ENCODE results near the gene DNMT1.

DNMT1 gene

DNA sequence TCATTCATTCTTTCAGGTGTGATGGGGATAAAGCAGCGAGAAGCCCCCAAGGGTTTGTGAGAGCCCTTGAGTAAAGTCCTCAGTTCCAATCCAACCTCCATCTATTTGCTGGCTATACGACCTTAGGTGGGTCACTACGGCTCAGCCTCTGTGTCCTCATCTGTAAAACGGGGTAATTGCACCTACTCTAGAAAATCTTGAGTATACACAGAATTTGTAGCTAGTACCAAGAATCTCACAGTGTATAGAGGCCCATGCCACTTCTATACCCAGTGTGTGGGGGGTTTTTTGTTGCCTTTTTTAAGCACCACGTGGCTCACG, 406 bp upstream of the DNMT1 start:
- TF ChIP-seq ZNF70 (CRISPR knock-in tag; IDR thresholded peaks at IDR 0.05) (no peak), ESRRG (CRISPR knock-in tag; IDR thresholded peaks at IDR 0.05) (no peak), ZC3H10 (CRISPR knock-in tag; IDR thresholded peaks at IDR 0.05) (no peak), PPARA (CRISPR knock-in tag; IDR thresholded peaks at IDR 0.05; ENCODE audit: borderline replicate concordance) (no peak), POU6F1 (CRISPR knock-in tag; IDR thresholded peaks at IDR 0.05; ENCODE audit: borderline replicate concordance, low read depth) (no peak), RARB (CRISPR knock-in tag; IDR thresholded peaks at IDR 0.05) (no peak)
- TF ChIP-seq, protein P1, sequence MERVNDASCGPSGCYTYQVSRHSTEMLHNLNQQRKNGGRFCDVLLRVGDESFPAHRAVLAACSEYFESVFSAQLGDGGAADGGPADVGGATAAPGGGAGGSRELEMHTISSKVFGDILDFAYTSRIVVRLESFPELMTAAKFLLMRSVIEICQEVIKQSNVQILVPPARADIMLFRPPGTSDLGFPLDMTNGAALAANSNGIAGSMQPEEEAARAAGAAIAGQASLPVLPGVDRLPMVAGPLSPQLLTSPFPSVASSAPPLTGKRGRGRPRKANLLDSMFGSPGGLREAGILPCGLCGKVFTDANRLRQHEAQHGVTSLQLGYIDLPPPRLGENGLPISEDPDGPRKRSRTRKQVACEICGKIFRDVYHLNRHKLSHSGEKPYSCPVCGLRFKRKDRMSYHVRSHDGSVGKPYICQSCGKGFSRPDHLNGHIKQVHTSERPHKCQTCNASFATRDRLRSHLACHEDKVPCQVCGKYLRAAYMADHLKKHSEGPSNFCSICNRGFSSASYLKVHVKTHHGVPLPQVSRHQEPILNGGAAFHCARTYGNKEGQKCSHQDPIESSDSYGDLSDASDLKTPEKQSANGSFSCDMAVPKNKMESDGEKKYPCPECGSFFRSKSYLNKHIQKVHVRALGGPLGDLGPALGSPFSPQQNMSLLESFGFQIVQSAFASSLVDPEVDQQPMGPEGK (CRISPR knock-in tag; IDR thresholded peaks at IDR 0.05; ENCODE audit: borderline replicate concordance) = no peak
- TF ChIP-seq, protein P2, sequence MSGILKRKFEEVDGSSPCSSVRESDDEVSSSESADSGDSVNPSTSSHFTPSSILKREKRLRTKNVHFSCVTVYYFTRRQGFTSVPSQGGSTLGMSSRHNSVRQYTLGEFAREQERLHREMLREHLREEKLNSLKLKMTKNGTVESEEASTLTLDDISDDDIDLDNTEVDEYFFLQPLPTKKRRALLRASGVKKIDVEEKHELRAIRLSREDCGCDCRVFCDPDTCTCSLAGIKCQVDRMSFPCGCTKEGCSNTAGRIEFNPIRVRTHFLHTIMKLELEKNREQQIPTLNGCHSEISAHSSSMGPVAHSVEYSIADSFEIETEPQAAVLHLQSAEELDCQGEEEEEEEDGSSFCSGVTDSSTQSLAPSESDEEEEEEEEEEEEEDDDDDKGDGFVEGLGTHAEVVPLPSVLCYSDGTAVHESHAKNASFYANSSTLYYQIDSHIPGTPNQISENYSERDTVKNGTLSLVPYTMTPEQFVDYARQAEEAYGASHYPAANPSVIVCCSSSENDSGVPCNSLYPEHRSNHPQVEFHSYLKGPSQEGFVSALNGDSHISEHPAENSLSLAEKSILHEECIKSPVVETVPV (CRISPR knock-in tag; IDR thresholded peaks at IDR 0.05) = no peak
- peak; percentile 39 for ATAC-seq

DNA sequence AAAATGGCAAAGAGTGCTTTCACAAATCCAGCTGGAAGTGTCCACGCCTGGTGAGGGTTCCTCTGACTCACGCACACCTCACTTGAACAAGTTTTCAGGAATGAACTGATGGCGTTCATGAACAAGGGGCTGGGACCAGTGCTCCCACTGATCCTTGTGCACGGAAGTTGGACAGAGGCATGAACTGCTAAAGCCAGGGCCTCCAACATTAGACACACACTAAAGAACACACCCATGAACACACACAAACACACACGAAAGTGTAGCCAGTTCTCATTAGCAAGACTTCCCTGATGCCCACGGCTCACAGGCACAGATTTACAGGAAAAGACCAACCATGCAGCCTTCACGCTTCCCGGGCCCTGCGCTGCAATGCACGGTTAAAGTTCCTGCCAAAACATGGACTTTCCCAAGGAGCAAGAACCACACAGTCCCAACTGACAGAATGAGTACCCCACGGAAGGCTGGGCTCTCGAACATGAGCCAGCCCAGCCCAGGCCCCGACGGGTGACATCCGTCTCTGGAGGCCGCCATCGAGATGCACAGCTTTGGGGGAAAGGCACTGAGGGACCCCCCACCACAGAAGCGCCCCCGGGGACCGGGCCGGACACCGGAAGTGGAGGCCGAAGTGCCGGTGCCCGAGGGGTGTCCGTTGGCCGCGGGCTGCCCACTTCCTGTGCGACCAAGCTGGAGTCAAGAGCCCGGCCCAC, 808 bp downstream of the DNMT1 start:
- ATAC-seq = peak; percentile 63

GRCh38 chr19:10192922-10193321, 1.8 kb downstream of the DNMT1 start:
- no peak for ATAC-seq
- TF ChIP-seq PPARA (CRISPR knock-in tag; IDR thresholded peaks at IDR 0.05; ENCODE audit: borderline replicate concordance) = no peak

More for the DNA sequence above, 808 bp downstream of the DNMT1 start:
- TF ChIP-seq ZFP3 (CRISPR knock-in tag; IDR thresholded peaks at IDR 0.05) = 0 out of 2 replicates have a peak, but pooled peaks have one; percentile 42
- TF ChIP-seq ARNTL (CRISPR knock-in tag; IDR thresholded peaks at IDR 0.05; ENCODE audit: borderline replicate concordance, low read depth) = no peak
- TF ChIP-seq, protein P1 (CRISPR knock-in tag; IDR thresholded peaks at IDR 0.05; ENCODE audit: borderline replicate concordance) = peak; percentile 78

GRCh38 chr19:10191347-10191746, 3.4 kb downstream of the DNMT1 start:
- ATAC-seq = no peak
- no peak for TF ChIP-seq ZNF565 (CRISPR knock-in tag; conservative IDR thresholded peaks at IDR 0.05; ENCODE audit: low read depth)
- TF ChIP-seq POU6F1 (CRISPR knock-in tag; IDR thresholded peaks at IDR 0.05; ENCODE audit: borderline replicate concordance, low read depth) = no peak
- no peak for TF ChIP-seq ZNF70 (CRISPR knock-in tag; IDR thresholded peaks at IDR 0.05)
- no peak for TF ChIP-seq ZFP30 (CRISPR knock-in tag; IDR thresholded peaks at IDR 0.05)
- no peak for TF ChIP-seq TCF4 (CRISPR knock-in tag; IDR thresholded peaks at IDR 0.05; ENCODE audit: borderline replicate concordance)
- TF ChIP-seq ESRRG (CRISPR knock-in tag; IDR thresholded peaks at IDR 0.05) = no peak
- no peak for TF ChIP-seq ISL1 (CRISPR knock-in tag; IDR thresholded peaks at IDR 0.05)
- TF ChIP-seq CSDC2 (CRISPR knock-in tag; IDR thresholded peaks at IDR 0.05) = no peak
- TF ChIP-seq SNAI2 (CRISPR knock-in tag; IDR thresholded peaks at IDR 0.05) = no peak
- no peak for TF ChIP-seq RARB (CRISPR knock-in tag; IDR thresholded peaks at IDR 0.05)

- ATAC-seq = no peak
- TF ChIP-seq PPARA (CRISPR knock-in tag; IDR thresholded peaks at IDR 0.05; ENCODE audit: borderline replicate concordance) (no peak), CSDC2 (CRISPR knock-in tag; IDR thresholded peaks at IDR 0.05) (no peak), ARNTL (CRISPR knock-in tag; IDR thresholded peaks at IDR 0.05; ENCODE audit: borderline replicate concordance, low read depth) (no peak), ZNF70 (CRISPR knock-in tag; IDR thresholded peaks at IDR 0.05) (no peak), ZC3H10 (CRISPR knock-in tag; IDR thresholded peaks at IDR 0.05) (no peak), BACH2 (CRISPR knock-in tag; IDR thresholded peaks at IDR 0.05; ENCODE audit: borderline replicate concordance) (no peak), OSR1 (CRISPR knock-in tag; IDR thresholded peaks at IDR 0.05) (no peak), ZFP30 (CRISPR knock-in tag; IDR thresholded peaks at IDR 0.05) (no peak), TCF4 (CRISPR knock-in tag; IDR thresholded peaks at IDR 0.05; ENCODE audit: borderline replicate concordance) (no peak), SNAI2 (CRISPR knock-in tag; IDR thresholded peaks at IDR 0.05) (no peak), ZNF565 (CRISPR knock-in tag; conservative IDR thresholded peaks at IDR 0.05; ENCODE audit: low read depth) (no peak), RARB (CRISPR knock-in tag; IDR thresholded peaks at IDR 0.05) (no peak)
- TF ChIP-seq, protein P2 (CRISPR knock-in tag; IDR thresholded peaks at IDR 0.05) = no peak
- TF ChIP-seq, protein P3, sequence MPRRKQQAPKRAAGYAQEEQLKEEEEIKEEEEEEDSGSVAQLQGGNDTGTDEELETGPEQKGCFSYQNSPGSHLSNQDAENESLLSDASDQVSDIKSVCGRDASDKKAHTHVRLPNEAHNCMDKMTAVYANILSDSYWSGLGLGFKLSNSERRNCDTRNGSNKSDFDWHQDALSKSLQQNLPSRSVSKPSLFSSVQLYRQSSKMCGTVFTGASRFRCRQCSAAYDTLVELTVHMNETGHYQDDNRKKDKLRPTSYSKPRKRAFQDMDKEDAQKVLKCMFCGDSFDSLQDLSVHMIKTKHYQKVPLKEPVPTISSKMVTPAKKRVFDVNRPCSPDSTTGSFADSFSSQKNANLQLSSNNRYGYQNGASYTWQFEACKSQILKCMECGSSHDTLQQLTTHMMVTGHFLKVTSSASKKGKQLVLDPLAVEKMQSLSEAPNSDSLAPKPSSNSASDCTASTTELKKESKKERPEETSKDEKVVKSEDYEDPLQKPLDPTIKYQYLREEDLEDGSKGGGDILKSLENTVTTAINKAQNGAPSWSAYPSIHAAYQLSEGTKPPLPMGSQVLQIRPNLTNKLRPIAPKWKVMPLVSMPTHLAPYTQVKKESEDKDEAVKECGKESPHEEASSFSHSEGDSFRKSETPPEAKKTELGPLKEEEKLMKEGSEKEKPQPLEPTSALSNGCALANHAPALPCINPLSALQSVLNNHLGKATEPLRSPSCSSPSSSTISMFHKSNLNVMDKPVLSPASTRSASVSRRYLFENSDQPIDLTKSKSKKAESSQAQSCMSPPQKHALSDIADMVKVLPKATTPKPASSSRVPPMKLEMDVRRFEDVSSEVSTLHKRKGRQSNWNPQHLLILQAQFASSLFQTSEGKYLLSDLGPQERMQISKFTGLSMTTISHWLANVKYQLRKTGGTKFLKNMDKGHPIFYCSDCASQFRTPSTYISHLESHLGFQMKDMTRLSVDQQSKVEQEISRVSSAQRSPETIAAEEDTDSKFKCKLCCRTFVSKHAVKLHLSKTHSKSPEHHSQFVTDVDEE (CRISPR knock-in tag; IDR thresholded peaks at IDR 0.05) = no peak
Observed at GRCh38 chr19:10190026-10190425, 4.7 kb downstream of the DNMT1 start.

All from SK-N-SH treated with all-trans-retinoic acid at 6 μM for 48 hours (cell line).